Fibroblast of gingiva (primary cell): ENCODE data around the gene DLK1.

Source experiments
- DNase-seq: peaks from one replicate; pipeline ENCODE4 v3.0.0-alpha.2; 2011; ENCODE audit warnings: low read depth

Gene DLK1

GRCh38 chr14:100777366-100777817 is 50.7 kb downstream of the DLK1 start:
- DNase-seq: no peak

- no peak for DNase-seq
These were observed 51.3 kb downstream of the DLK1 start for GRCh38 chr14:100777818-100778525.

- no peak for DNase-seq
These were observed 51.8 kb downstream of the DLK1 start for GRCh38 chr14:100778526-100778882.

GRCh38 chr14:100778951-100779690 is 52.4 kb downstream of the DLK1 start:
- no peak for DNase-seq

GRCh38 chr14:100779691-100780080 is 53.0 kb downstream of the DLK1 start:
- DNase-seq: no peak

- DNase-seq: no peak
These were observed 53.6 kb downstream of the DLK1 start for GRCh38 chr14:100780246-100780645.

GRCh38 chr14:100780646-100781355 is 54.1 kb downstream of the DLK1 start:
- DNase-seq: no peak

- no peak for DNase-seq
These were observed 55.3 kb downstream of the DLK1 start for GRCh38 chr14:100781952-100782351.

GRCh38 chr14:100782516-100783320 is 56.0 kb downstream of the DLK1 start:
- DNase-seq: no peak

- no peak for DNase-seq
These were observed 57.1 kb downstream of the DLK1 start for GRCh38 chr14:100783630-100784370.

- no peak for DNase-seq
These were observed 58.0 kb downstream of the DLK1 start for GRCh38 chr14:100784523-100785337.

- no peak for DNase-seq
These were observed 58.6 kb downstream of the DLK1 start for GRCh38 chr14:100785338-100785615.

- DNase-seq: no peak
These were observed 58.9 kb downstream of the DLK1 start for GRCh38 chr14:100785626-100786025.

GRCh38 chr14:100786131-100786530 is 59.4 kb downstream of the DLK1 start:
- DNase-seq: no peak

GRCh38 chr14:100786576-100787219 is 60.0 kb downstream of the DLK1 start:
- DNase-seq: no peak

GRCh38 chr14:100787659-100788058 is 61.0 kb downstream of the DLK1 start:
- DNase-seq: no peak
